GM19238 (cell line): ENCODE measurements around the gene ITGA2B.

ENCODE experiments used
- DNase-seq: peaks from one replicate; pipeline ENCODE4 v3.0.0; 2011; ENCODE audit warnings: low spot score; ENCODE audit not compliant: insufficient read length

The ITGA2B gene

GRCh38 chr17:44390250-44390870 lies 911 bp upstream of the ITGA2B start:
- DNase-seq = no peak

- no peak for DNase-seq
Measured at GRCh38 chr17:44389723-44390202, 314 bp upstream of the ITGA2B start.

- DNase-seq = no peak
Measured at GRCh38 chr17:44387804-44388203, 1.6 kb downstream of the ITGA2B start.

GRCh38 chr17:44386182-44386525 lies 3.3 kb downstream of the ITGA2B start:
- DNase-seq = no peak

- DNase-seq = peak; percentile 81
Measured at GRCh38 chr17:44385287-44386181, 3.9 kb downstream of the ITGA2B start.

GRCh38 chr17:44384823-44385286 lies 4.6 kb downstream of the ITGA2B start:
- no peak for DNase-seq

GRCh38 chr17:44384281-44384822 lies 5.1 kb downstream of the ITGA2B start:
- no peak for DNase-seq

GRCh38 chr17:44383861-44384260 lies 5.6 kb downstream of the ITGA2B start:
- no peak for DNase-seq

- no peak for DNase-seq
Measured at GRCh38 chr17:44383363-44383762, 6.1 kb downstream of the ITGA2B start.

GRCh38 chr17:44382917-44383316 lies 6.5 kb downstream of the ITGA2B start:
- DNase-seq = no peak

- DNase-seq = no peak
Measured at GRCh38 chr17:44381810-44382305, 7.6 kb downstream of the ITGA2B start.

- no peak for DNase-seq
Measured at GRCh38 chr17:44380767-44381166, 8.7 kb downstream of the ITGA2B start.

GRCh38 chr17:44379887-44380286 lies 9.6 kb downstream of the ITGA2B start:
- no peak for DNase-seq

- DNase-seq = no peak
Measured at GRCh38 chr17:44378171-44378705, 11.2 kb downstream of the ITGA2B start.

- DNase-seq = no peak
Measured at GRCh38 chr17:44376779-44377178, 12.7 kb downstream of the ITGA2B start.

- DNase-seq = no peak
Measured at GRCh38 chr17:44376124-44376523, 13.3 kb downstream of the ITGA2B start.

GRCh38 chr17:44375196-44376017 lies 14.0 kb downstream of the ITGA2B start:
- no peak for DNase-seq

GRCh38 chr17:44374306-44375195 lies 14.9 kb downstream of the ITGA2B start:
- no peak for DNase-seq

GRCh38 chr17:44372036-44372435 lies 17.4 kb downstream of the ITGA2B start:
- DNase-seq = no peak
